NCI-H2171 (cell line): Measurements from ENCODE around the gene PDCD5.
"Not testable (repeated sequence)": the region's sequence is repeated elsewhere in the genome, so short reads cannot be mapped to it uniquely, and the experiment has no call there.

ENCODE experiments used
- DNase-seq: peaks from one replicate; lab custom pipeline; 2025; lab: John Stamatoyannopoulos, UW

The PDCD5 gene

GRCh38 chr19:32580353-32580900 is 563 bp upstream of the PDCD5 start:
- peak; percentile 40 for DNase-seq

DNA sequence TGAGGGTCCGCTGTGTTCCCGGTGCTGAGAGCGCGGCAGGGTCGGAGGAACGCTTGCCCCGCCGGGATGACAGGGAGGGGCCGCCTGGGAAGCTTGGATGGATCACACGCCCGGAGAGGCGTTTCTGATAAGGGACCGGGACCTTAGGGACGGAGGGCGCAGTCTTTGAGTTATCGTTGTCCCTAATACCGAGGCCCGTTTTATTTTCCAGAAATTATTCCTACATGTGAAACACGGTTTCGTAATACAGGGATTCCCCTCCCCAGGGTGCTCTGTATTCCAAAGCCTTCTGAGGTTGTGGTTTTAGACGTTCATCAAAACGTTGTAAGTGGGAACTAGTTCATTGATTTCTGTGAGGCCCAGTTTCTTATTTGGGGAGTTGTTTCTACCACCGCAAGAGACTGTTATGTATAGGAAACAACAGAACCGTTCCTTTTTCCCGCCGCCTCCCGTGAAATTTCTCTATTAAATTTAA is 752 bp downstream of the PDCD5 start:
- no peak for DNase-seq

GRCh38 chr19:32587747-32588504 is 6.9 kb downstream of the PDCD5 start:
- not testable (repeated sequence) for DNase-seq

DNA sequence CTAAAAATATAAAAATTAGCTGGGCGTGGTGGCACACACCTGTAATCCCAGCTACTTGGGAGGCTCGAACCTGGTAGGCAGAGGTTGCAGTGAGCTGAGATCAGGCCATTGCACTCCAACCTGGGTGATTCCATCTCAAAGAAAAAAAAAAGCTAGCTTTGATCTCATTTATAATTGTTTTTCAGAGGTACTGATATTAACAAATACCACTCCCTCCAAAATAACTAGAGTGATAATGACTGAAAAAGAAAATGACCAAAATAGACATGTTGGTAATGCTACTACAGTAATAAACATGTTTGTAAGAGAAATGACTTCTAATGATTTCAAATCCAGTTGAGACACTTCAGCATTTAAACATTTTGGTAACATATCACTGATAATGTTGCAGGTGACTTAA is 13.0 kb downstream of the PDCD5 start:
- no peak for DNase-seq

- DNase-seq: no peak
Observed at GRCh38 chr19:32595491-32595890, 14.5 kb downstream of the PDCD5 start.

DNA sequence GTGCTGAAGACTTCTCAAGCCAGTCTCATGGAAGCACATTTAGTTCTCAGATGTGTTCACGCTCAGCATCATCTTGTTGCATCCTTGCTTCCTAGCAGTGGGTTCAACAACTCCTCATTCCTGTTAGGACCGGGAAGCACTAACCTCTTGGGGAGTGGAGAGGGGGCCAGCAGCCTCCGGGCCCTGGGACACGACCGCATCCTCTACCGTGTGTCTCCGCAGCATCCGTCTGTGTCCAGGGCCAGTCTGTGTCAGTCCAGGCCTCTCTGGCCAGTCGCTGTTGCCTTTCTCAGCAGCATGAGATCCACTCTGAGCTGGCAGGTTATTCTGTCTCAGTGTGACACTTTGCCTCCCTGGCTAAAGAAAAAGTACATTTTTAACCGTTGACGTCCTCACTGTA is 17.0 kb downstream of the PDCD5 start:
- no peak for DNase-seq

DNA sequence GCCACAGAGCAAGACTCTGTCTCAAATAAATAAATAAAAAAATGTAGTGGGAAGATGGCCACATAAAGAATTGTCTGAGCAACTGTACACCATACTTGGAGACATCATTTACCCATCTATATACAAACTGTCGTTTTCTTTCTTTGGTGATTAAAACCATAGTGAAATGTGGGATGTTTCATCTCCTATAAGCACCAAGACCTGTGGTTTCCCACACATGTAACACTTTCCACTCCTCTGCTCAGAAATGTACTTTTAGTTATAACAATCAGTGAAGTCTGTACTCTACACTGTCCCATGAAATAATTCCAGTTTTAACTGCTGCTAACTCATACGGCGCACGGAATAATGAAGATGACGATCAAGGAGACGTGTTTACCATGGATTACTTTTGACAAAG is 18.3 kb downstream of the PDCD5 start:
- no peak for DNase-seq

- DNase-seq: peak; percentile 5
Observed at GRCh38 chr19:32599736-32600157, 18.8 kb downstream of the PDCD5 start.

DNA sequence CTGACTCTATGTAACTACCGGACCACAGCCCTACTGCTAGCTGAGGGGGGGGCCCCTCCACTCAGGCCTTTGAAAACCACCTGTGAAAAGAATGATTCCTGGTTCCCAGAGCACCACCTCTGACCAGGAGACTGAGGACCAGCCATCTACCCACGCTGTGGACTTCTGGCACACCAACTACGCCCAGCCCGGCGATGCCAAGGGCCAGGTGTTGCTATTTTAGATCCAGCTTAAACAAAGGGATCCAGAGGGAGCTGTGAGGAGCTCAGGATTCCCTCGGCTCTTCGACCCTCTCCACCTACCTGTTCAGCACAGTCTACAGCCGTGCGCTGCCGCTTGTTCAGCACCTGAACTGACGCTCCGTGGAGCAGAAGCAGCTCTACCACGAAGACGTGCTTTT is 23.0 kb downstream of the PDCD5 start:
- DNase-seq: no peak

DNA sequence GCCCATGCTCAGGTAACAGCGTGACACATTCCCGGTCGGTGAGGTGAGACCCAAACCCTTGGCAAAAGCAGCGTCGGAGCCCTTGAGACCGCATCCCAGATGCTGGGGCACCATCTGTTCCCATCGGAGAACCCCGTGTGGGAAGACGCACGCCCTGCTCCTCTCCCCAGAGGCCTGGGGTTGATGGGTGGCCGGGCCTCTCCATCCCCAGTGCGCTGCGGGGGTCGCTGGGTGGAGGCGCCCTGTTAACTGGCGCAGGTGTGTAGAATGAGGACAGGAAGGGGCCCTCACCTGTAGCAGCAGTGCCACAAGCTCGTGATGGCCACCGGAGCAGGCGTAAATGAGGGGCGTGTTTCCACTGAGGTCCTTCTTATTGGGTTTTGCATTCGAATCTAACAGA is 24.6 kb downstream of the PDCD5 start:
- peak; percentile 57 for DNase-seq

DNA sequence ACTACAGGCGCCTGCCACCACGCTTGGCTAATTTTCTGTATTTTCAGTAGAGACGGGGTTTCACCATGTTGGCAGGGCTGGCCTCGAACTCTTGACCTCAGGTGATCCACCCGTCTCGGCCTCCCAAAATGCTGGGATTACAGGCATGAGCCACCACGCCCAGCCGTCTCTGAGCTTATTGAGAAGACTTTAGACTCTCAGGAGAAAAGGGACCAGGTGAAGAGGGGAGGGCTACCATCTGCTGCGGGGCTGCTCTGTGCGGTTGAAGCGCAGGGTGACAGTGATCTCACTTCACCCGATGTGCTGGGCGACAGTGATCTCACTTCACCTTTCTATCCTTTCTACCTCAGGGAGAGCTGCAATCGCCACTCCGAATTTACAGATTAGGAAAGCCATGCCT is 25.3 kb downstream of the PDCD5 start:
- peak; percentile 14 for DNase-seq

DNA sequence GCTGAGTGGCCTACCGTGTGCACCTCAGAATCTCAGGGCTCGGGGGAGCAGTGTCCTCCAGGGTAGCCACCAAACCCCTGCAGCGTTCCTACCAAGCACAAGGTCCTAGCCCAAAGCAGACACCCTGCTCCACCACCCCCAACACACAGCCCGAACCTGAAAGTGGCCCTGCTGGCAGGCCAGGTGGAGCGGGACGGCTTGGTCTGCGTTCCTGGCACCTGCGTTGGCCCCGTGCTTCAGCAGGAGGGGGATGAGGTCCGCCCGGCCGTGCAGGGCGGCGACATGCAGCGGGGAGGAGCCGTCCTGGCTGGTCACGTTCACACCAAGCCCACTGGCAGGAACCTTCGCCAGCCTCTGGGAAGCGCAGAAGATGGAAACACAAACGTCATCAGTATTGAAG is 26.5 kb downstream of the PDCD5 start:
- no peak for DNase-seq

- peak; percentile 54 for DNase-seq
Observed at GRCh38 chr19:32611161-32611560, 30.2 kb downstream of the PDCD5 start.

DNA sequence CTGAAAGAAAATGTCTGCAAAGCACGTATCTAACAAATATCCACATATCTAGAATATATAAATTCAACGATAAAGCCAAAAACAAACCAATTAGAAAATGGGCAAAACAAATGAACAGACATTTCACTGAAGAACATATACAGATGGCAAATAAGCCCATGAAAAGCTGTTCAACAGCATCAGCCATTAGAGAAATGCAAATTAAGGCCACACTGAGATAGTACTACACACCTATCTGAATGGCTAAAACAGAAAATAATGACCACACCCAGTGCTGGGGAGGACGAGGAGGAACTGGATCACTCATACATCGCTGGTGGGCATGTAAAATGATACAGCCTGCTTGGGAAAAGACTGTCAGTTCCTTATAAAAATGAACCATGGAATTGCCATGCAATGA is 32.0 kb downstream of the PDCD5 start:
- DNase-seq: no peak

DNA sequence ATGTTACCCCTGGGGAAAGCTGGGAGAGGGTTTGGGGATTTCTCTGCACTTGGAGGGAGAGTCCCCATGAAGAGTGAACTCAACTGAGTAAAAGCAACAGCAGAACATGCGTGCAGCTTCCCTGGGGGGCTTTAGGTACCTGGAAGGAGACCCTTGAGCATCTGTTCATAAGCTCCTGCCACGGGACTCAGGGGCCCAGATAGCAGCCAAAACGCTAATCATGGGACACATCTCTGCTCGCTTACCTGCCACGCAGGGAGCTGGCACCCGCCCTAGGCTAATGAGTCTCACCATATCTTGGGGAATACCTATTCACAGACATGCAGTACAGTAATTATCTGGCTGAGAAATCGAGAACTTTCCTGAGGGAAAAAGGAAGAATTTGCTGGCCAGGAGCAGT is 33.9 kb downstream of the PDCD5 start:
- DNase-seq: no peak

DNA sequence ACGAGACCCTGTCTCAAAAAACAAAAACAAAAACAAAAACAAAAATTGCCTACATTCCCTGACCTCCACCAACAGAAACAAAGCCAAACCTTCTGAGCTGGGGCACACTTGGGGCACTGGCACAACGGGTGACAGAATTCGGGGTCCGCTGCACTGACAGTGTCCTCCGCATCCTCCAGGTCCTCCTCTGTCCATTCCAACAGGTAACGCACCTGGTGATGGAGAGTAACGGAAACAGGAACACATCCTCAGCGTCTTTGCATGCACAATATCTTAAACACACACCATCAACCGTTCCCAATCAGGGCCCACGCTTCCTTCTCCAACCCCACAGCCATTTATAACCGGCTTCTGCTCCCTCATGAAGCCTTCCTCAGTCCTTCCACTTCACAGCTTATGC is 34.6 kb downstream of the PDCD5 start:
- no peak for DNase-seq

GRCh38 chr19:32619051-32619685 is 38.2 kb downstream of the PDCD5 start:
- no peak for DNase-seq

DNA sequence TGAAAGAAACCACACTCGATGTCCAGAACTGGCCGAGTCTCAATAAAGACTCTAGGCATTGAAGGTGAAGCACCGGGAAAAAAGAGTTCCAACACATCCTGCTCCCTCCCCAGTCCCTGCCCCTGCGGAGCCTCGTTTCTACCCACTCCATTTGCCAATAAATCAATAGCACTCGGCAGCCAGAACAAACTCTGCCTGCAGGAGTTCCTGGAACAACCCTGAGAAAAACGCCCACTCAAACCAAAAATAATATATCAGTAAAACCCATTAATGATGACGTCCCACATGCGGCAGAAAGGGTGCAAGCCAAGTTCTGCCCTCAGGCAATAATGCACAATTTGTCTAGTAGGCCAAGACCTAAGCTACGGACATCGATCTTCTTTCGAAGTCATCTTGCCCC is 41.0 kb downstream of the PDCD5 start:
- no peak for DNase-seq

DNA sequence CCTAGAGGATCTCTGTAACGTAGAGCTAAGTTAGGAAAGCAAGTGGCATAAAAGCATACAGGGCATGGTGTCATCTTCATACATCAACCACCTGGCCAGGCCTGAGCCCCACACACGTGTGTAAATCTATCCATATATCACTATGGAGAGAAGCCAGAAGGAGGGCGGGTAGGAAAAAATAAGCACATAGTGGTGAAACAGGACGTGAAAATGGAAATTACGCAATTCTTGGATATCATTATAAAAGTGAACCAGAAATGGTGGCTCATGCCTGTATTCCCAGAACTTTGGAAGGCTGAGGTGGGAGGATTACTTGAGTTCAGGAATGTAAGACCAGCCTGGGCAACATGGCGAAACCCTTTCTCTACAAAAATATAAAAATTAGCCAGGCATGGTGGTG is 43.4 kb downstream of the PDCD5 start:
- DNase-seq: no peak

GRCh38 chr19:32626969-32627368 is 46.0 kb downstream of the PDCD5 start:
- DNase-seq: no peak

DNA sequence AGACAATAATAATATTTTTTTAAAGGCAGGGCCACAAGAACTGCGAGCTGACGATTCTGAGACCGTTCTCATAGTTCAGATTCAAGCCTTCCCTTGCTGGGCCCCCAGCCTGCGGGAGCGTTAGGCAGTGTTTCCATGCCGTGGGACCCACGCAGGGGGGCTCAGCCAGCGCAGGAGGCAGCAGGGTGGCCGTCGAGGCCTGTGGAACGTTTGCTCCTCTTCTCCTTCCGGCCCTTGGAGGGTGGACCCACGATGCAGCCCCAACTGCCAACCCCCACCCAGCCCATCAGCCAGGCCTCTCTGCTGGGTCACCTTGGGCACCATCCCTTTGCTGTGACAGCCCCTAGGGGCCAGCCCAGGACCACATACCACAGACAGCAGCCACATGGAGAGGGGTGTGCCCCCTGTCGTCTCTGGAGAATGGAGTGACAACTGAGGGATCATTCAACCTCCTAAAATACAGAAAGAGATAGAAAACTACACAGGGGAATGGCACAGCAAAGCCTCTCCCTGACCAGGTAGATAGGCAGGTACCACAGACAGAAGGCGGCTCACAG is 46.8 kb downstream of the PDCD5 start:
- no peak for DNase-seq

- DNase-seq: no peak
Observed at GRCh38 chr19:32630338-32630737, 49.3 kb downstream of the PDCD5 start.

DNA sequence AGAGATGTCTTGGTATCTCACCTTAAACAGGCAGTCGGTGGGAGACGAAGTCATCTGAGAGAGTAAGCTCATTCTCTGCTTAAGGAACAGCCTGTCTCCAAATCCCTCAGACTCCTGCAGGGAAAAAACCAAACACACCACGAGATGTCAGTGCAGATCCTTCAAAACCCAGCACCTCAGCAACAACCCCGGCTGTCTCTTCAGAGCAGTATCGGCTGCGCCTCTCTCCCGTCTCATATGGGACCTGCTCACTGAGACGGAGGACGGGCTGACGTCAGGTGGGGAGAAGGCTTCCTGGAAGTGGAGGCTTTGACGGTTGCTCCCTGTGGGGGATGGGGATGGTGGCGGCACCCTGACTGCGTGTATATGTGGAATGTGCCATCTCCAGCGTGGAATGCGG is 50.4 kb downstream of the PDCD5 start:
- DNase-seq: no peak
